ENCODE data around the gene UTP11.

DNA sequence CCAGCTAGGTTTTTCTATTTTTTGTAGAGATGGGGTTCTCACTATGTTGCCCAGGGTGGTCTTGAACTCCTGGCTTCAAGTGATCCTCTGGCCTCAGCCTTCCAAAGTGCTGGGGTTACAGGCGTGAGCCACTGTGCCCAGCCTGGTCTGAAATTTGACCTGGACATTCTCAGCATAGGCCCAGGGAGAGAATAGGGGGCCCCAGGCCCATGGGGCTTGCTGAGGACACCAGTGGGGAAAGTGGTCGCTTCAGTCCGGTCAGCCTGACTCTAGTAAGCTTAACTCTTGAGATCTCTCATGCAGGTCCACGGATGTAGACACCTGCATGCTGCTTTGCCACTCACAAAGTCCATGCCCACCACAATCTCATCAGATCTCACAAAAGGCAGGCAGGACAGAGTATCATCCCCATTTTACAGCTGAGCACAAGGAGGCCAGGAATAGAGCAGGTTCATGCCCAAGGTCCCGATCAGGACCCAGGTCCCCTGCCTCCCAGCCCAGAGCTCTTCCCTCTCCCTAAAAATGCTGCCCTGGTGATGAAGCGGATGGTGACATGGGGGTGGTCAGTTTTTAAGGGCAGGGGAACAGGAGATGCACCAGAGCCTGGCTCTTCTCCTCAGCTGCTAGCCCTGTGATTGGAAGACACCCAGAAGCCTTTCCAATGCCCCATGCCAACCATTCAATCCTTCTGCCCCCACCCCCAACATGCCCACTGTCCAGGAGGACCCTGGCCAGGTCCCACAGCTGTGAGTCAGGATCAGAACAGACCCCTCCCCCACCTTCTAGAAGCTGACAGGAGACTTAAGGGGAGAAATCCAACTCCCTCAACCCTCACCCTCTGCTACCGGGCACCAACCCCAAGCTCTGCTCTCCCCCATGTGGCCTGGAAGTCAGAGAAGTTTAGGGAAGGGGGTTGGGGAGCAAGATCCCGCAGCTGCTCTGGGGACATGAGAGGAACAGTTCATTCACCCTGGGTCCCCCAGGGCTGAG lies 9.0 kb upstream of the UTP11 start:
- no peak for TF ChIP-seq CTCF (IDR thresholded peaks at IDR 0.05; ENCODE audit: low read depth, low read length, missing input control)
- TF ChIP-seq, protein P1, sequence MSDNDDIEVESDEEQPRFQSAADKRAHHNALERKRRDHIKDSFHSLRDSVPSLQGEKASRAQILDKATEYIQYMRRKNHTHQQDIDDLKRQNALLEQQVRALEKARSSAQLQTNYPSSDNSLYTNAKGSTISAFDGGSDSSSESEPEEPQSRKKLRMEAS (IDR thresholded peaks at IDR 0.05), result no peak
- TF ChIP-seq ZBTB33 (IDR thresholded peaks at IDR 0.05), result no peak
- peak; percentile 8 to 39 for TF ChIP-seq RXRA (IDR thresholded peaks at IDR 0.05)
- no peak for TF ChIP-seq ATF3 (IDR thresholded peaks at IDR 0.05)
- TF ChIP-seq RAD21 (IDR thresholded peaks at IDR 0.05), result no peak
- TF ChIP-seq, protein P2, sequence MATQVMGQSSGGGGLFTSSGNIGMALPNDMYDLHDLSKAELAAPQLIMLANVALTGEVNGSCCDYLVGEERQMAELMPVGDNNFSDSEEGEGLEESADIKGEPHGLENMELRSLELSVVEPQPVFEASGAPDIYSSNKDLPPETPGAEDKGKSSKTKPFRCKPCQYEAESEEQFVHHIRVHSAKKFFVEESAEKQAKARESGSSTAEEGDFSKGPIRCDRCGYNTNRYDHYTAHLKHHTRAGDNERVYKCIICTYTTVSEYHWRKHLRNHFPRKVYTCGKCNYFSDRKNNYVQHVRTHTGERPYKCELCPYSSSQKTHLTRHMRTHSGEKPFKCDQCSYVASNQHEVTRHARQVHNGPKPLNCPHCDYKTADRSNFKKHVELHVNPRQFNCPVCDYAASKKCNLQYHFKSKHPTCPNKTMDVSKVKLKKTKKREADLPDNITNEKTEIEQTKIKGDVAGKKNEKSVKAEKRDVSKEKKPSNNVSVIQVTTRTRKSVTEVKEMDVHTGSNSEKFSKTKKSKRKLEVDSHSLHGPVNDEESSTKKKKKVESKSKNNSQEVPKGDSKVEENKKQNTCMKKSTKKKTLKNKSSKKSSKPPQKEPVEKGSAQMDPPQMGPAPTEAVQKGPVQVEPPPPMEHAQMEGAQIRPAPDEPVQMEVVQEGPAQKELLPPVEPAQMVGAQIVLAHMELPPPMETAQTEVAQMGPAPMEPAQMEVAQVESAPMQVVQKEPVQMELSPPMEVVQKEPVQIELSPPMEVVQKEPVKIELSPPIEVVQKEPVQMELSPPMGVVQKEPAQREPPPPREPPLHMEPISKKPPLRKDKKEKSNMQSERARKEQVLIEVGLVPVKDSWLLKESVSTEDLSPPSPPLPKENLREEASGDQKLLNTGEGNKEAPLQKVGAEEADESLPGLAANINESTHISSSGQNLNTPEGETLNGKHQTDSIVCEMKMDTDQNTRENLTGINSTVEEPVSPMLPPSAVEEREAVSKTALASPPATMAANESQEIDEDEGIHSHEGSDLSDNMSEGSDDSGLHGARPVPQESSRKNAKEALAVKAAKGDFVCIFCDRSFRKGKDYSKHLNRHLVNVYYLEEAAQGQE (IDR thresholded peaks at IDR 0.05), result no peak
- TF ChIP-seq YY1 (IDR thresholded peaks at IDR 0.05), result no peak
- TF ChIP-seq JUND (IDR thresholded peaks at IDR 0.05), result no peak
- no peak for TF ChIP-seq SP1 (IDR thresholded peaks at IDR 0.05)
- TF ChIP-seq TAF1 (conservative IDR thresholded peaks at IDR 0.05), result no peak
- TF ChIP-seq FOXA1 (IDR thresholded peaks at IDR 0.05), result no peak
- no peak for TF ChIP-seq EGR1 (IDR thresholded peaks at IDR 0.05; ENCODE audit: low read depth in 2 of 2)
- no peak for TF ChIP-seq HNF4G (IDR thresholded peaks at IDR 0.05)
